Thymus (tissue), 11 donors: ENCODE results near the gene RAB6A. TPM values are rescaled to one million over a fixed set of nuclear protein-coding genes. Genes with fewer than 3 reads are reported as not detected.
A peak's percentile ranks its signal among the peaks of the same experiment; 100 is the strongest.
"Not testable (repeated sequence)": the region's sequence is repeated elsewhere in the genome, so short reads cannot be mapped to it uniquely, and the experiment has no call there.

Experiments used
- DNase-seq, 9 donors: peaks; one replicate each; pipeline ENCODE4 v3.0.0-alpha.2; 2013; ENCODE audit warnings: low spot score in 9 of 9, low read depth in 6 of 9, missing footprints in 1 of 9
- H3K27ac ChIP-seq, 2 donors: one replicate each; pipeline ENCODE4 v1.5.1; 2013; ENCODE audit warnings: control low read depth in 1 of 2, low read depth in 1 of 2, low read length in 1 of 2, mild to moderate bottlenecking in 1 of 2, moderate library complexity in 1 of 2
- H3K27me3 ChIP-seq, 2 donors: one replicate each; pipeline ENCODE4 v1.5.1; 2013; ENCODE audit warnings: low read length in 1 of 2; ENCODE audit not compliant: control insufficient read depth in 2 of 2, insufficient read depth in 1 of 2
- H3K36me3 ChIP-seq, 2 donors: one replicate each; pipeline ENCODE4 v1.5.1; 2013; ENCODE audit warnings: low read length in 1 of 2, mild to moderate bottlenecking in 1 of 2, moderate library complexity in 1 of 2; ENCODE audit not compliant: control insufficient read depth in 2 of 2, insufficient read depth in 2 of 2
- H3K4me1 ChIP-seq, 2 donors: one replicate each; pipeline ENCODE4 v1.5.1; 2013; ENCODE audit warnings: low read length in 2 of 2; ENCODE audit not compliant: control insufficient read depth in 2 of 2, insufficient read depth in 2 of 2
- H3K4me3 ChIP-seq, 2 donors: one replicate each; pipeline ENCODE4 v1.5.1; 2013; ENCODE audit warnings: low read length in 2 of 2, control low read depth in 1 of 2, mild to moderate bottlenecking in 1 of 2
- H3K9me3 ChIP-seq, 2 donors: one replicate each; pipeline ENCODE4 v1.5.1; 2013; ENCODE audit warnings: low read length in 1 of 2, mild to moderate bottlenecking in 1 of 2; ENCODE audit not compliant: control insufficient read depth in 2 of 2, insufficient read depth in 1 of 2
- WGBS: extraction: QIAGEN DNeasy Blood & Tissue Kit; methylation state at CpG from one replicate; pipeline ENCODE4 v1.1.7; 2013; 5-methylcytosine and 5-hydroxymethylcytosine counted together
- polyA plus RNA-seq: library from polyadenylated mRNA; stranded (reverse); fragments of 200-250 nt; gene quantifications from one replicate; pipeline ENCODE4 v1.2.3, GENCODE V29; 2013
- total RNA-seq: library from RNA; stranded (reverse); fragments of 120-200 nt; gene quantifications from one replicate; pipeline ENCODE4 v1.2.4, GENCODE V29; 2013
- donor health status: healthy.

Gene RAB6A
- total and polyA plus RNA-seq, 2 donors = 48.9 to 64.4 TPM

DNA sequence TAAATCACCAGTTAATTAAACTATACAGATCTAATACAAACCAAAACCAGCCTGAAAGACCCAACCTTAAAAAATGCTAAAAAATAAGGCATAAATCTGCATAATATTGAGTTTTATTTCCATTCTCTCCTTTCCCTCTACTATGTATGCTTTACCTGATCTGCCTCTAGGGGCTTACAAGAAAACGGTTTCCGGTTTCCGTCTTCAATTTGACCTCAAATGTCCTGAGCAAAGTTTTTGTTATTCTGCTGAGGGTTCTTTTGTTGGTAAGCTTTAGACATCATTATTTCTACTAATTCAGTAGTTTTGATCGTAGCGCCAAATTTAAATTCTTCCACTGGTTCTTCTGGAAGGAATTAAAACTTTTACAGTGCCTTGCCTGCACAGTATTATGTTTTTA, 84.3 kb downstream of the RAB6A start:
- peaks cover 10 to 19% of the 10 kb centered on the region in 2 donors for H3K36me3 ChIP-seq
- not testable (repeated sequence) for H3K27ac ChIP-seq, H3K4me3 ChIP-seq, H3K27me3 ChIP-seq, H3K9me3 ChIP-seq, H3K4me1 ChIP-seq, DNase-seq
- 97% methylated on average over 5 of the region's 5 CpGs for WGBS

DNA sequence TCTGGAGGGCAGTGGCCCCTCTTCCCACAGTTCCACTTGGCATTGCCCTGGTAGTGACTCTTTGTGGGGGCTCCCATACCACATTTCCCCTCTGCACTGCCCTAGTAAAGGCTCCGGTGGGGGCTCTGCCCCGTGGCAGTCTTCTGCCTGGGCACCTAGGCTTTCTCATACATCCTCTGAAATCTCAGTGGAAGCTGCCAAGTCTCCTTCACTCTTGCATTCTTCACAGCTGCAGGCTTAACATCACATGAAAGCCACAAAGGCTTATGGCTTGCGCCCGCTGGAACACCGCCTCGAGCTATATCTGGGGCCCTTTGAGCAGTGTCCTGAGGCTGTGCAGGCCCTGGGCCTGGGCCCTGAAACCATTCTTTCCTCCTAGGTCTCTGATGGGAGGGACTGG, 89.2 kb downstream of the RAB6A start:
- no peak for DNase-seq
- no peaks in the 10 kb centered on the region for H3K9me3 ChIP-seq
- 96% methylated on average over 6 of the region's 6 CpGs for WGBS
- no peak overlapping the region for H3K4me3 ChIP-seq
- no peaks in the 10 kb centered on the region for H3K4me1 ChIP-seq
- peaks cover 4 to 5% of the 10 kb centered on the region in 2 donors for H3K36me3 ChIP-seq
- no peak overlapping the region for H3K27ac ChIP-seq
- H3K27me3 ChIP-seq = no peaks in the 10 kb centered on the region

- Histone ChIP-seq H3K27me3 (no peaks in the 10 kb centered on the region), H3K9me3 (no peaks in the 10 kb centered on the region), H3K36me3 (peaks cover 4 to 5% of the 10 kb centered on the region in 2 donors), H3K4me3 (no peak overlapping the region), H3K27ac (no peak overlapping the region), H3K4me1 (no peaks in the 10 kb centered on the region)
- no peak for DNase-seq
- WGBS = 93% methylated on average over 3 of the region's 3 CpGs
These were observed 90.1 kb downstream of the RAB6A start for GRCh38 chr11:73670808-73671207.

DNA sequence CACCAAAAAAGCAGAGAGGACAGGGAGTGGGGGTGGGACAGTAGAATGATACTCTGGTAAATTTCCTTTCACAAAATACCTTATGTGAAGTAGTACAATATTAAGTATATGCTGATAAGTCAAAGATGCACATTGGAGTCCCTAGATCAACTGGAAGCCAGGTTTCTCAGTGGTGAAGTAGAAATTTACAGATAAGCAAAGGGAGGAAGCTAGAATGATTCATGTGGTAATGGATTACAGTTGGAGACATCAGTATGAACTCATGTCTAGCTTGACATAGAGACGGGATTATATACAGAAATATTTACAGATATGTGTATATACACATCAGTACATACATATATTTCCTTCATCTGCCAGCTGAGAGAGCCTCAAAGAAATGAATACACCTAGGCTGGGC, 93.0 kb downstream of the RAB6A start:
- no peaks in the 10 kb centered on the region for H3K9me3 ChIP-seq
- H3K4me1 ChIP-seq = no peaks in the 10 kb centered on the region
- no peaks in the 10 kb centered on the region for H3K27me3 ChIP-seq
- H3K27ac ChIP-seq = no peak overlapping the region
- no peak overlapping the region for H3K4me3 ChIP-seq
- no peaks in the 10 kb centered on the region for H3K36me3 ChIP-seq
- DNase-seq = no peak
- WGBS = 45% methylated on average over 1 of the region's 1 CpG

- Histone ChIP-seq H3K27me3 (peaks cover 2 to 12% of the 10 kb centered on the region in 2 donors), H3K9me3 (no peaks in the 10 kb centered on the region), H3K36me3 (no peaks in the 10 kb centered on the region), H3K4me3 (no peak overlapping the region), H3K4me1 (peaks cover 3 to 12% of the 10 kb centered on the region in 2 donors), H3K27ac (no peak overlapping the region)
- no peak for DNase-seq
These were observed 96.0 kb downstream of the RAB6A start for GRCh38 chr11:73664877-73665276.

DNA sequence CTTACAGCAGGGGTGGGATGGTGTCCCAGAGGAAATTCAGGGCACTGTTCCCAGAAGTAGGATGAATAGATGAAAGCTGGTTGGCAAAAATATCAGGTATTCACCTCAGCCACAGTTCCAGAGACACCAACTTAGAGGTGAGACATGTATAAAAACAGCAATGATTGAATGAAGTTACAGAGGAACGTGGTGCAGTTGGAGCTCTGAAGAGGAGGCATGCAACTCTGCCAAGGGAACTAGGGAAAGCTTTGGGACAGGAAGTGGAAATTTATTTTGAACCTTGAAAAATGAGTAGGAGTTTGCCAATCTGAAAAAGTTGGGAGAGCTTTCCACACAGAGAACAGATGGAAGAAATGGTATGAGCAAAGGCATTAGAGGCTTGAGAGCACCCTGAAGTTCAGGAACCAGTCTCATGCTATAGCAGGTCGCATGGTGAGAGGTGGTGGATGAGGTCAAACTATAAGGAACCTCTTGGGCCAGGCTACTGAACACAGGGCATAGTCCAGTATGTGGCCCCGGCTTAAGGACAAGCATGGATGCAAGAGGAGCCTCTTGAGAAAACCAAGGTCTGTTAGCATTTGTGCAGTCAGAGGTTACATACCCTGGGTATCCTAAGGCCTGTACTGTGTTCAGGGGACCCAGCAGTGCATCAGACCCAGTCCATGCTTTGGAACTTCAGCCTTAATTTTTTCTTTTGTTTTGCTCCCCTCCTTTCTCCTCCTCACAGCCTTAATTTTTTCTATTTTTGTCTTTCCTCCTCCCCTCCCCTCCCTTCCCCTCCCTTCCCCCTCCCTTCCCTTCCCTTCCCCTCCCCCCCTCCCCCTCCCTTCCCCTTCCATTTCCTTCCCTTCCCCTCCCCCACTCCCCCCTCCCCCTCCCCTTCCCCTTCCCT, 97.0 kb downstream of the RAB6A start:
- 97% methylated on average over 3 of the region's 3 CpGs for WGBS
- Histone ChIP-seq H3K27me3 (peaks cover 2 to 12% of the 10 kb centered on the region in 2 donors), H3K36me3 (no peaks in the 10 kb centered on the region), H3K4me3 (no peak overlapping the region), H3K27ac (no peak overlapping the region), H3K4me1 (peaks cover 3 to 12% of the 10 kb centered on the region in 2 donors), H3K9me3 (no peaks in the 10 kb centered on the region)
- DNase-seq = no peak

DNA sequence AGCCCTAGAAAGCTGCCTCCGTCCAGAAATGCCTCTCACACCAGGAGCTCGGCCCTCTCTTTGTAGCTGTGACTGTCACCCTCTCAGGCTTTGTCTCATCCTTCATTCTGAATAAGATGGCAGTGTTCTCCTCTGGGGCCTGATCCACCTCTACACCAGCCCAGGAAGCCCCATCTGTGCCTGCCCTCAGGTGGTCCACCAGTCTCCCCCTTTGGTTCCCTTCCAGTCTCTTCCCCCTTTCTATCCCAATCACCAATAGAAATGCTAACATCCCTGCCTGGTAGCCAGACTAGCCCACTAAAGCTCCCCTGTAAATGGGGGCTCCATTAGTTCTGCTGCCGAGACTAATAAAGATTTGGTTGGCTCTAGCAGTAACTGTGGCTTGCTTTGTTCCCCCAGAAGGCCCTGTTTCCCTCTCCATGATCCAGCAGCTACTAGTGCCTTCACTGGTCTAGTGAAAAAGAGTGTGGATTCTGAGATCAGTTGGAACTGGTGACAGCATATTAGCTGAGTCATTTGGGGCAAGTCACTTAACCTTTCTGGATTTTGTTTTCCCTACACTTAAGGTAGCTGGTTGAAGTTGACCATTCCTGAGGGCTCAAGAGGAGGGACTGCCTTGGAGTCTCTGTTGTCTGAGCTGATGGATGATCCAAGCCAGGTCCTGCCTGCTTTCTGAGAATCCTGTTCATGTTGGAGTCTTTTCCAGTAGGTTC, 98.3 kb downstream of the RAB6A start:
- DNase-seq = no peak

GRCh38 chr11:73661035-73661628, 99.7 kb downstream of the RAB6A start:
- Histone ChIP-seq H3K4me3 (peak overlapping the region; percentile 23 to 30), H3K27ac (no peak overlapping the region), H3K36me3 (no peaks in the 10 kb centered on the region), H3K9me3 (no peaks in the 10 kb centered on the region), H3K4me1 (peaks cover 3 to 12% of the 10 kb centered on the region in 2 donors), H3K27me3 (peaks cover 2 to 12% of the 10 kb centered on the region in 2 donors)
- peak; percentile 62 to 88 (median 72) for DNase-seq
- WGBS = 6% methylated on average over 40 of the region's 40 CpGs

More for the DNA sequence above, 98.3 kb downstream of the RAB6A start:
- no peaks in the 10 kb centered on the region for H3K36me3 ChIP-seq
- no peaks in the 10 kb centered on the region for H3K9me3 ChIP-seq
- H3K27me3 ChIP-seq = peaks cover 2 to 12% of the 10 kb centered on the region in 2 donors
- H3K4me3 ChIP-seq = no peak overlapping the region
- no peak overlapping the region for H3K27ac ChIP-seq
- peaks cover 3 to 12% of the 10 kb centered on the region in 2 donors for H3K4me1 ChIP-seq
- WGBS = 98% methylated on average over 3 of the region's 3 CpGs
